ENCODE results near the gene DNAI4.
"Not testable (repeated sequence)": the region's sequence is repeated elsewhere in the genome, so short reads cannot be mapped to it uniquely, and the experiment has no call there.

Gene DNAI4

GRCh38 chr1:66791621-66792610, 132.7 kb downstream of the DNAI4 start:
- no peaks in the 10 kb centered on the region for H3K36me3 ChIP-seq
- DNase-seq, result no peak
- H3K4me1 ChIP-seq, result no peaks in the 10 kb centered on the region
- H3K27me3 ChIP-seq, result no peaks in the 10 kb centered on the region
- H3K4me3 ChIP-seq (ENCODE audit: low read depth, low read length), result no peak overlapping the region
- no peak for TF ChIP-seq CTCF (IDR thresholded peaks at IDR 0.05; ENCODE audit: low read depth, low read length)
- no peaks in the 10 kb centered on the region for H3K9me3 ChIP-seq

GRCh38 chr1:66788231-66788939, 136.3 kb downstream of the DNAI4 start:
- H3K9me3 ChIP-seq, result no peaks in the 10 kb centered on the region
- no peak for DNase-seq

GRCh38 chr1:66787641-66788040, 137.0 kb downstream of the DNAI4 start:
- DNase-seq, result no peak

More at GRCh38 chr1:66788231-66788939, 136.3 kb downstream of the DNAI4 start:
- no peak overlapping the region for H3K4me3 ChIP-seq (ENCODE audit: low read depth, low read length)
- H3K27me3 ChIP-seq, result no peaks in the 10 kb centered on the region
- TF ChIP-seq CTCF (IDR thresholded peaks at IDR 0.05; ENCODE audit: low read depth, low read length), result no peak
- H3K36me3 ChIP-seq, result no peaks in the 10 kb centered on the region
- no peaks in the 10 kb centered on the region for H3K4me1 ChIP-seq

GRCh38 chr1:66785800-66786199, 138.9 kb downstream of the DNAI4 start:
- DNase-seq; H3K36me3 ChIP-seq; H3K4me3 ChIP-seq (ENCODE audit: low read depth, low read length); H3K4me1 ChIP-seq; H3K27me3 ChIP-seq; H3K9me3 ChIP-seq: not testable (repeated sequence)

More at GRCh38 chr1:66787641-66788040, 137.0 kb downstream of the DNAI4 start:
- TF ChIP-seq CTCF (IDR thresholded peaks at IDR 0.05; ENCODE audit: low read depth, low read length), result no peak
- Histone ChIP-seq H3K9me3 (no peaks in the 10 kb centered on the region), H3K27me3 (no peaks in the 10 kb centered on the region), H3K36me3 (no peaks in the 10 kb centered on the region), H3K4me1 (no peaks in the 10 kb centered on the region), H3K4me3 (ENCODE audit: low read depth, low read length) (no peak overlapping the region)

GRCh38 chr1:66779475-66780078, 145.1 kb downstream of the DNAI4 start:
- Histone ChIP-seq H3K9me3 (no peaks in the 10 kb centered on the region), H3K36me3 (no peaks in the 10 kb centered on the region), H3K27me3 (no peaks in the 10 kb centered on the region), H3K4me3 (ENCODE audit: low read depth, low read length) (no peak overlapping the region), H3K4me1 (no peaks in the 10 kb centered on the region)
- no peak for DNase-seq
- no peak for TF ChIP-seq CTCF (IDR thresholded peaks at IDR 0.05; ENCODE audit: low read depth, low read length)

- Histone ChIP-seq H3K4me3 (ENCODE audit: low read depth, low read length) (no peak overlapping the region), H3K27me3 (no peaks in the 10 kb centered on the region), H3K9me3 (no peaks in the 10 kb centered on the region), H3K36me3 (no peaks in the 10 kb centered on the region), H3K4me1 (no peaks in the 10 kb centered on the region)
- TF ChIP-seq CTCF (IDR thresholded peaks at IDR 0.05; ENCODE audit: low read depth, low read length), result no peak
- DNase-seq, result no peak
Observed at GRCh38 chr1:66778969-66779368, 145.7 kb downstream of the DNAI4 start.

All from BE2C (cell line).